ENCODE results near the gene GPR158. TPM values are rescaled to one million over a fixed set of nuclear protein-coding genes. Genes with fewer than 3 reads are reported as not detected.

The GPR158 gene
- total and polyA plus RNA-seq, 2 of the 8 experiments (the other 6 are each of a cell fraction or from before 2014, with no cell fraction given), result 0.14 to 0.78 TPM

GRCh38 chr10:25555865-25556264, 381.1 kb downstream of the GPR158 start:
- H3K79me1 ChIP-seq (ENCODE audit: low read depth, low read length), result no peaks in the 10 kb centered on the region
- H4K91ac ChIP-seq (replicated peaks; ENCODE audit: insufficient read length, low read length), result no peak overlapping the region
- no peak overlapping the region for H4K5ac ChIP-seq (ENCODE audit: insufficient read length, low read depth, low read length)
- WGBS, 2 experiments (ENCODE audit: extremely low coverage in 1 of 2, insufficient coverage in 1 of 2, insufficient read length in 1 of 2, insufficient replicate concordance in 2 of 2, low coverage in 1 of 2, low lambda C conversion rate in 2 of 2, missing lambda C conversion rate in 1 of 2), result 88% methylated on average over 5 of the region's 5 CpGs; no CpG with 5 or more reads in 1 of the 2 experiments
- no peak overlapping the region for H3K9ac ChIP-seq (replicated peaks in 1 of 4; ENCODE audit: extremely low read depth in 1 of 4, low read depth in 3 of 4, low read length in 3 of 4)
- no peak overlapping the region for H3K18ac ChIP-seq (ENCODE audit: extremely low read depth, low read length)
- no peak overlapping the region for H3K27ac ChIP-seq (ENCODE audit: low read depth, low read length)
- no peak overlapping the region for H3K56ac ChIP-seq (replicated peaks; ENCODE audit: insufficient read length, low read depth, low read length)
- peak; percentile 24 for FAIRE-seq
- no peaks in the 10 kb centered on the region for H4K20me1 ChIP-seq (replicated peaks in 1 of 2; ENCODE audit: control insufficient read depth in 1 of 2, insufficient read depth in 2 of 2, low read length in 2 of 2)
- no peaks in the 10 kb centered on the region for H3K9me3 ChIP-seq (ENCODE audit: insufficient read depth in 2 of 2, low read depth in 1 of 2, low read length in 1 of 2)
- H3K4me1 ChIP-seq (replicated peaks in 1 of 4; ENCODE audit: control insufficient read depth in 3 of 4, insufficient read depth in 4 of 4, low read length in 3 of 4), result no peaks in the 10 kb centered on the region
- no peak overlapping the region for H3K4me3 ChIP-seq (ENCODE audit: extremely low read depth in 1 of 4, insufficient read depth in 2 of 4, low read depth in 3 of 4, low read length in 4 of 4)
- DNase-seq (ENCODE audit: low read depth in 1 of 2, low spot score in 2 of 2), result no peak
- no peak overlapping the region for H3K4me2 ChIP-seq (ENCODE audit: insufficient read depth in 1 of 2, low read depth in 2 of 2, low read length in 2 of 2)
- no peak overlapping the region for H2BK120ac ChIP-seq (replicated peaks; ENCODE audit: low read depth, low read length)
- no peak overlapping the region for H2BK15ac ChIP-seq (ENCODE audit: low read length)
- ChIA-PET POLR2A (ENCODE audit: partially characterized antibody) (no interaction called here), CTCF (ENCODE audit: partially characterized antibody) (interaction anchor here (0.5 to 1.6 kb wide), 7 partner anchors 10 to 392 kb away, joined by 3 to 4 read pairs (median 3); no protein-coding TSS in a partner anchor)
- no peaks in the 10 kb centered on the region for H3K79me2 ChIP-seq (ENCODE audit: control insufficient read depth in 1 of 2, insufficient read depth in 2 of 2, low read length in 2 of 2)
- H3K4ac ChIP-seq (replicated peaks; ENCODE audit: insufficient read length, low read depth, low read length), result no peak overlapping the region
- H3K23me2 ChIP-seq (ENCODE audit: low read depth, low read length), result no peaks in the 10 kb centered on the region
- H2BK5ac ChIP-seq (ENCODE audit: low read depth, low read length), result no peak overlapping the region
- H2BK20ac ChIP-seq (ENCODE audit: low read length), result no peak overlapping the region
- H2BK12ac ChIP-seq (ENCODE audit: low read depth, low read length), result no peak overlapping the region
- no peak overlapping the region for H2AK5ac ChIP-seq (ENCODE audit: low read depth, low read length)
- H3K23ac ChIP-seq (ENCODE audit: insufficient read length), result no peak overlapping the region
- H3K36me3 ChIP-seq (ENCODE audit: control insufficient read depth in 2 of 4, insufficient read depth in 4 of 4, low read length in 3 of 4), result no peaks in the 10 kb centered on the region
- no peak overlapping the region for H3K14ac ChIP-seq (ENCODE audit: insufficient read length)
- H4K8ac ChIP-seq (ENCODE audit: extremely low read depth, insufficient read depth, low read length), result no peak overlapping the region
- no peak overlapping the region for H2AFZ ChIP-seq (ENCODE audit: low read length)
- TF ChIP-seq CBX8 (IDR thresholded peaks at IDR 0.05; ENCODE audit: borderline replicate concordance, low read depth, low read length) (no peak), EGR1 (IDR thresholded peaks at IDR 0.05; ENCODE audit: borderline replicate concordance, low read depth, low read length) (no peak), CTCF (IDR thresholded peaks at IDR 0.05; ENCODE audit: control extremely low read depth in 1 of 3, insufficient read depth in 1 of 3, low read depth in 1 of 3, low read length in 3 of 3) (peak in 2 of 3 experiments; percentile 32 to 41; a peak in 2 of 4 replicates), RAD21 (IDR thresholded peaks at IDR 0.05 in 1 of 2, conservative IDR thresholded peaks at IDR 0.05 in 1 of 2; ENCODE audit: low read depth in 2 of 2, low read length in 2 of 2) (peak; percentile 38 to 47), SIN3A (conservative IDR thresholded peaks at IDR 0.05 in 1 of 2, IDR thresholded peaks at IDR 0.05 in 1 of 2; ENCODE audit: low read depth in 1 of 2, low read length in 2 of 2) (no peak), YY1 (IDR thresholded peaks at IDR 0.05; ENCODE audit: low read depth, low read length) (peak; percentile 85)
- H3K27me3 ChIP-seq (replicated peaks in 1 of 4; ENCODE audit: control insufficient read depth in 3 of 4, extremely low read depth in 1 of 4, insufficient read depth in 3 of 4, low read length in 3 of 4), result no peaks in the 10 kb centered on the region
